Fibroblast of villous mesenchyme (primary cell): ENCODE data around the gene AMPD2. TPM values are rescaled to one million over a fixed set of nuclear protein-coding genes. Genes with fewer than 3 reads are reported as not detected.

Source experiments
- DNase-seq: peaks from one replicate; pipeline ENCODE4 v3.0.0-alpha.2; 2010; ENCODE audit warnings: low read depth
- H3K4me3 ChIP-seq: 2 replicates; pipeline ENCODE4 v1.5.1; 2011; ENCODE audit warnings: low read depth, mild to moderate bottlenecking, low read length
- total RNA-seq: library from RNA; depleted of rRNA; stranded (reverse); fragments of >200 nt; gene quantifications from 2 replicates; pipeline ENCODE4 v1.2.3, GENCODE V29; 2012
- TF ChIP-seq, protein P1 (sequence below): IDR thresholded peaks from 2 replicates; pipeline ENCODE4 v1.5.1; 2012; ENCODE audit warnings: low read depth, mild to moderate bottlenecking, low read length; ENCODE audit not compliant: insufficient read depth

Gene AMPD2
- total RNA-seq, 1 donor: 107 TPM

DNA sequence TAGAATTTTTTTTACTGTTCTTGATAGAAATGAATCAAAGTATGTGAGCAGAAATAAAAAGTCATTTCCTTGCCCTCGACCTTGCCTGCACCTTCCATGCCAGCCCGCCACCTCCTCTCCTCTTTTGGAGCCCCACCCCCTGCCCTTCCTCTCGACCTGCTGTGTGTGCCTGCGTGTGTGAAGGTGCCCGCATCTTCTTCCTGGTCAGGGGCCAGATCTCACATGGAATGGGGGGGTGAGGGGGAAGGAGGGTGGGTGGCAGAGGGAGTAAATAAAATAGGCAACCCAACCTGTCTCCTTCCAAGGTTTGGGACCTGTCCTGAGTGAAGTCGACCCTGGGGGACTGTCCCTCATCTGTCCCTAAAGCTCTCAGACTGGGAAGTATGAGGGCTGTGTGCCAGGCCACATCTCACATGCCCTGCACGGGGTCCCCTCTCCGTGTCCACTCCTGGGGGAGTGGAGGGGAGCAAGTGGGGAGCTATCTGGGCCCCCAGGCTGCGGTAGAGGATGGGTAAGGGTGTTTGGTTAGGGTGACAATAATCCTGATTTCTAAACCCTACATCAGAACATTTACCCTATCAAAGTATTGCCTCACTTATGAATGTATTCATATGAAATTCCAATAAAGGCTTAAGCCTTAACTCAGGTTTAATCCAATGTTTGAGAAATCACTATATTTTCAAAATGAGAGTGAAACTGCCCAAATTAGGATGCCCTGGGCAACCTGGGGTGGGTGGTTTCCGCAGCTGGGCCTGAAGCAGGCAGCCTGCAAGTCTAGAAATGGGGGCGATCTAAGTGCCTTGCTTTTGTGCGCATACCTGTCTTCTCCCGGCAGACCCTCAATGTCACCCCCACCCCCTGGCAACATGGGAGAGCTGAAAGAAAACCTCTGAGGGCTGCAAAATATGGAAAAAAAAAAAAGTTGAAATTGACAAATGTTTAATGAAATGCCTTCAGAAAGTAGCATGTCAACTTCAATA lies 15.4 kb downstream of the AMPD2 start:
- TF ChIP-seq, protein P1, sequence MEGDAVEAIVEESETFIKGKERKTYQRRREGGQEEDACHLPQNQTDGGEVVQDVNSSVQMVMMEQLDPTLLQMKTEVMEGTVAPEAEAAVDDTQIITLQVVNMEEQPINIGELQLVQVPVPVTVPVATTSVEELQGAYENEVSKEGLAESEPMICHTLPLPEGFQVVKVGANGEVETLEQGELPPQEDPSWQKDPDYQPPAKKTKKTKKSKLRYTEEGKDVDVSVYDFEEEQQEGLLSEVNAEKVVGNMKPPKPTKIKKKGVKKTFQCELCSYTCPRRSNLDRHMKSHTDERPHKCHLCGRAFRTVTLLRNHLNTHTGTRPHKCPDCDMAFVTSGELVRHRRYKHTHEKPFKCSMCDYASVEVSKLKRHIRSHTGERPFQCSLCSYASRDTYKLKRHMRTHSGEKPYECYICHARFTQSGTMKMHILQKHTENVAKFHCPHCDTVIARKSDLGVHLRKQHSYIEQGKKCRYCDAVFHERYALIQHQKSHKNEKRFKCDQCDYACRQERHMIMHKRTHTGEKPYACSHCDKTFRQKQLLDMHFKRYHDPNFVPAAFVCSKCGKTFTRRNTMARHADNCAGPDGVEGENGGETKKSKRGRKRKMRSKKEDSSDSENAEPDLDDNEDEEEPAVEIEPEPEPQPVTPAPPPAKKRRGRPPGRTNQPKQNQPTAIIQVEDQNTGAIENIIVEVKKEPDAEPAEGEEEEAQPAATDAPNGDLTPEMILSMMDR: no peak
- no peak for DNase-seq
- no peak overlapping the region for H3K4me3 ChIP-seq

DNA sequence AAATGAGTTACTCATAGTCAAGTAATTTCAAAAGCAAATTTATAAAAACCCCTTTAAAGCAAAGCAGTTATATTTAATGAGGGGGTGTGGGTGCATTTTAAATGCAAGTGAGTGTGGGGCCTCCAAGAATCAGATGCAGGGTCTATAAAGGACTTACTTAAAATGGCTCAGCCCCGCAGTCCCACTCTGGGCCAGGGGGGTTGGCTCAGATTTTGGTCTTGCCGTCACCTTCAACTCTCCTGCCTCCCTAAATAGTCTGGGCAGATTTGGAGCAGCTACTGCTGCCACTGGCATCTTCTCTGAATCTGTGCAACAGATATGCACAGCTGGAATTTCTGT lies 16.2 kb downstream of the AMPD2 start:
- no peak for DNase-seq
- TF ChIP-seq, protein P1: no peak
- H3K4me3 ChIP-seq: no peak overlapping the region

DNA sequence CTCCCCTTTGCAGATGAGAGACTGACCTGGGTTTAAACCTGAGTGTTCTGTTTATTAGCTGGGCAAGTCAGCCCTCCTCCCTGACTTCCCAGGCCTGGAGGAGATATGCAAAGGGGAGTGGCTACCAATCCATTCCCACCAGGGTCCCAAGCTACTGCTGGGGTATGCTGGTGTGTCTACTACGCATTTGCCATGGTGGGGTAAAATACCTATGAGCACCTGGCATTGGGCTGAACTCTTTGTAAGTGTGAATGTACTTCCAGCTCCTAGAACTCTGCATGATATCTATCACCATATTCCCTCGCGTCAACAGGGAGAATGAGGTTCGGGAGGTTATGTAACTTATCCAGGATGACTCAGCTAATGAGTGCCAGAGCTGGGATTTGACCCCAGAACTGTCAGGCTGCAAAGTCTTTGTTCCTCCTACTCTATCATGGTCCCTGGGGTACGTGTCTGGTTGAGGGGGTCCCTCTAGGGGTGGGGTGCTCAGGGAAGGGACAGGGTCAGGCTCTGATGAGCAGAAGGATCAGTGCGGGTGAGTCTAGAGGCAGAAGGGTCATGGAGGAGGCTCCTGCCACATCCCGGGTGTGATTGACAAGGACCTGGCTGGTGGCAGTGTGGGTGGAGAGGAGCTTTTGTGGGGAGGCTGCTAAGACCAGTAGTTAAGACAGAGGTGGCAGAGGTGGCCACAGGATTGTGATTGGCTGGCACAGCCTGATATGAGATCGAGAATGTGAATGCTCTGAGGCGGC lies 16.7 kb downstream of the AMPD2 start:
- TF ChIP-seq, protein P1: no peak
- H3K4me3 ChIP-seq: no peak overlapping the region
- DNase-seq: peak; percentile 81

GRCh38 chr1:109637446-109637845 lies 17.8 kb downstream of the AMPD2 start:
- TF ChIP-seq, protein P1: no peak
- H3K4me3 ChIP-seq: no peak overlapping the region
- no peak for DNase-seq

DNA sequence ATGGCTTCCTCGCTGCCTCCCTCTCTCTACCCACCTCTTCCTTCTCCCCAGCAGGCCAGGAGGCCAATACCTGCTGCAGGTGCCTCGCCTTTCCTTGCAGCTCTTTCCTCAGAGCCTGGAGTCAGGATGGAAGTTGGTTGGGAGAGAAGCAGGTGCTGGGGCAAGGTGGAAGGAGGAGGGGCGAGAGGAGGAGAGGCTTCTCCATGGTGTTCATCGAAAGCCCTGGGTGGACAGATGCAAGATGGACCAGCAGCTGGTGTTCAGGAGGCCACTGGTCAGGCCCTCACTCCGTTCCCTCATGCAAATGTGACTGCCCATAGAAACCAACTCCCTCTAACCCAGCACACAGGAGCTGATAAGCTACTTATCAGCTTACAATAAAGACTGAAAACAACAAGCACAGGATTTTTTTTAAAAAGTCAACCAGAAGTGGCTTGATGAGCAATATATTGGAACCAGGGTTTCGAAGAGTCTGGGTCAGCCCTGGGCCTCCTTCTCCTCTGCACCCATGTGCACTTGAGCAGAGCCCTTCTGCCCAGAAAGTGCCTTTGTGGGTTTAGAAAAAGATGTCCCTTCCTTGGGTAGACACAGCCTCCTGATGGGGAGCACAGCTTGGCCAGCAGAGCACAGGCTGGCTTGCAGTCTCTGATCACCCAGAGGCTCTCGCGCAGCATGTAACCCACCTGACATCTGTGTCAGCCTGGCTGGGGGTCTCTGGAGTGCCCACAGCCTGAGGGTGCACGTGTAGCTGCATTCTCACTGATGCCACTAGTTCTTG lies 19.6 kb downstream of the AMPD2 start:
- no peak for DNase-seq
- TF ChIP-seq, protein P1: no peak

GRCh38 chr1:109639841-109640184 lies 20.2 kb downstream of the AMPD2 start:
- no peak overlapping the region for H3K4me3 ChIP-seq
- TF ChIP-seq, protein P1: no peak
- DNase-seq: no peak

More for the DNA sequence above, 19.6 kb downstream of the AMPD2 start:
- no peak overlapping the region for H3K4me3 ChIP-seq
